Loucy (cell line): ENCODE data around the gene FGR.

Source experiments
- CTCF ChIP-seq: fragments of 200-600 bp; sonication (generic); conservative IDR thresholded peaks from 2 replicates; pipeline ENCODE4 v1.5.1; 2014; ENCODE audit warnings: mild to moderate bottlenecking, antibody characterized with exemption, low read length
- EZH2phosphoT487 ChIP-seq: fragments of 200-600 bp; IDR thresholded peaks from 2 replicates; pipeline ENCODE4 v1.6.1; 2018; ENCODE audit warnings: antibody characterized with exemption, mild to moderate bottlenecking, moderate library complexity, borderline replicate concordance

- TF ChIP-seq CTCF (no peak), EZH2phosphoT487 (no peak)
Observed at GRCh38 chr1:27682351-27682944, 47.5 kb upstream of the FGR start.
